ENCODE measurements around the gene NAA30. TPM values are rescaled to one million over a fixed set of nuclear protein-coding genes. Genes with fewer than 3 reads are reported as not detected.

NAA30 gene
- polyA plus RNA-seq, 5 donors = 17.6 to 29.7 (median 23.8) TPM

Other genes starting within 250 kb of the NAA30 start
- gene EXOC5, start 121.7 kb upstream of the NAA30 start, polyA plus RNA-seq (ENCODE audit: insufficient read depth in 1 of 5, insufficient read length in 5 of 5, low replicate concordance in 1 of 5) = 100 to 1,000 TPM in 1 of 5 donors, 10 to 100 TPM in 4; 50.1 to 102 (median 76.5) TPM
- 10 to 100 TPM; 32.0 to 62.4 (median 47.5) TPM for gene AP5M1, start 121.6 kb upstream of the NAA30 start, polyA plus RNA-seq (ENCODE audit: insufficient read depth in 1 of 5, insufficient read length in 5 of 5, low replicate concordance in 1 of 5)
- 10 to 100 TPM; 32.6 to 78.3 (median 48.7) TPM for gene CCDC198, start 103.3 kb downstream of the NAA30 start, polyA plus RNA-seq (ENCODE audit: insufficient read depth in 1 of 5, insufficient read length in 5 of 5, low replicate concordance in 1 of 5)